ENCODE results near the gene DENND1A.

The DENND1A gene

DNA sequence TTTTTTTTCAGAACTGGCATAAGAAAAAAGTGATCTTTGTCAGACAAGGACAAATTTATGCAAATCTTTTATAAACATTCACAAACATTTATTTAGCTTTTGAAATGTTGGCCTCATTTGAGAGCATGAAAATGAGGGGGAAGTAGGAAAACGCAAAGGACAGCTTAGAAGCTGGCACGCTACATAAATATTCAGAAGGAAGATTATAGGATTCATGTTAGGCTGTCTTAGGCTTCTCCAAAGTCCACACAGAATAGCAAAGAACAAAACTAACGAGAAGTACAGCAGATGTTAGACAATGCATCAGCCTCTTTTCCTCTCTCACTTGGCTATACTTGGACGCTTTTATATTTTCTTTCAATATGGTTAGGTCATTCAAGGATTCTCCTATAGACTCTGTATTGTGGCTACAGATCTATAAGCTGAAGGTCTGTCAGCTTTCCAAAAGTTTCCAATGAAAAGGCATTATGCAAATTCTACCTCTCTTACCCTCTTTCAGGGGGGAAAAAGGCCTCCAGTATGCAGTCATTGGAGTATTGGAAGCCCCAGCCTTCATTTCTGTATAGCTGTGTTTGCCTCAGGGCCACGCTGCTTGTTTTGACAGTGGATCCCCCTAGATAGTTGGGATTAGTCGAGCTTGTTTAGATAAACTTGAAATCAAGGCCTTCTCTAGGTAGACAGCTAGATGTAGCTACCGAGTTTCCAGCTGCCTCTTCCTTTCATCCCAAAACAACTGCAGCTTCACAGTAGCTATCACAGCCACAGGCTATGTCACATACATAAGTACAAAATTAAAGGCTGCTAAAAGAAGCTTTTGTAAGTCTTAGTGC, 153.0 kb downstream of the DENND1A start:
- Histone ChIP-seq H3K27ac (no peak overlapping the region), H3K4me3 (no peak overlapping the region), H4K20me1 (peaks cover 0 to 83% (median 18%) of the 10 kb centered on the region in 11 experiments; a peak in 12 of 22 replicates), H3K9me3 (replicated peaks in 1 of 11) (no peaks in the 10 kb centered on the region), H3K36me3 (peaks cover 0 to 38% (median 0%) of the 10 kb centered on the region in 11 experiments; a peak in 6 of 22 replicates), H3K4me1 (peaks cover 0 to 29% (median 7%) of the 10 kb centered on the region in 10 experiments; a peak in 9 of 20 replicates), H3K4me2 (no peak overlapping the region), H3K9ac (no peak overlapping the region), H3K27me3 (no peaks in the 10 kb centered on the region)
- no peak for TF ChIP-seq Cebpa-rat (IDR thresholded peaks at IDR 0.05)

GRCh38 chr9:123775289-123776284, 154.3 kb downstream of the DENND1A start:
- H3K27ac ChIP-seq = no peak overlapping the region
- H3K27me3 ChIP-seq = no peaks in the 10 kb centered on the region
- TF ChIP-seq Cebpa-rat (IDR thresholded peaks at IDR 0.05) = no peak
- no peaks in the 10 kb centered on the region for H3K9me3 ChIP-seq (replicated peaks in 1 of 11)
- no peak overlapping the region for H3K4me2 ChIP-seq
- peaks cover 0 to 29% (median 9%) of the 10 kb centered on the region in 10 experiments; a peak in 13 of 20 replicates for H3K4me1 ChIP-seq
- no peak overlapping the region for H3K9ac ChIP-seq
- peaks cover 0 to 87% (median 29%) of the 10 kb centered on the region in 11 experiments; a peak in 14 of 22 replicates for H4K20me1 ChIP-seq
- no peak overlapping the region for H3K4me3 ChIP-seq
- peaks cover 0 to 24% (median 0%) of the 10 kb centered on the region in 11 experiments; a peak in 2 of 22 replicates for H3K36me3 ChIP-seq

DNA sequence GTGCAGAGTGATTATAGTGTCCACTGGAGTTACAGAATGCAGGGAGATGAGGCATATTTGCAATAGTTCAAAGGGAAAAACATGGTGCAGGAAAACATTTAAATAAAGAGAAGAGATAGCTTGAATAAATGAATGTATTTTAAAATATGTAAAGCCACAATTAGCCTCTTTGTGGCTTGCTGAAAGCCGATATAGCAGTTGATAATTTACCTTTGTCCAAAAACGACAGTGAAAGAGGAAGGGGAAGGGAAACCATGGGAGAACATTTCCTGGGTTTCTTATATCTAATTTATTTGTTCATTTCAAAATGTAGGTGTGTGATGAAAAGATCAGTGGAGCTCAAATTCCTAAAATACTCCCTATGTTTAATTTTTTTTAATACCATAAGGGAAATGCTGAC, 156.1 kb downstream of the DENND1A start:
- no peak for TF ChIP-seq Cebpa-rat (IDR thresholded peaks at IDR 0.05)
- H4K20me1 ChIP-seq = peaks cover 0 to 100% (median 34%) of the 10 kb centered on the region in 11 experiments; a peak in 15 of 22 replicates
- H3K9me3 ChIP-seq (replicated peaks in 1 of 11) = no peaks in the 10 kb centered on the region
- H3K9ac ChIP-seq = 0 out of 22 replicates have a peak overlapping the region, but pooled peaks of 1 of the 11 experiments have one; percentile 9
- H3K4me1 ChIP-seq = peaks cover 0 to 29% (median 9%) of the 10 kb centered on the region in 10 experiments; a peak in 13 of 20 replicates
- peaks cover 0 to 17% (median 0%) of the 10 kb centered on the region in 11 experiments; a peak in 1 of 22 replicates for H3K36me3 ChIP-seq
- H3K4me3 ChIP-seq = no peak overlapping the region
- peak overlapping the region in 8 of 11 experiments; percentile 0 to 37 (median 10); a peak in 7 of 22 replicates for H3K4me2 ChIP-seq
- no peaks in the 10 kb centered on the region for H3K27me3 ChIP-seq
- no peak overlapping the region for H3K27ac ChIP-seq

- Histone ChIP-seq H3K9me3 (replicated peaks in 1 of 11) (no peaks in the 10 kb centered on the region), H3K4me2 (peak overlapping the region in 2 of 11 experiments; percentile 7 to 22; a peak in 2 of 22 replicates), H3K27ac (no peak overlapping the region), H3K4me1 (peaks cover 0 to 29% (median 9%) of the 10 kb centered on the region in 10 experiments; a peak in 13 of 20 replicates), H3K9ac (no peak overlapping the region), H3K36me3 (peaks cover 0 to 21% (median 0%) of the 10 kb centered on the region in 11 experiments; a peak in 1 of 22 replicates), H3K27me3 (no peaks in the 10 kb centered on the region), H4K20me1 (peaks cover 0 to 98% (median 34%) of the 10 kb centered on the region in 11 experiments; a peak in 15 of 22 replicates), H3K4me3 (no peak overlapping the region)
- no peak for TF ChIP-seq Cebpa-rat (IDR thresholded peaks at IDR 0.05)
These were observed 157.0 kb downstream of the DENND1A start for GRCh38 chr9:123772967-123773366.

GRCh38 chr9:123772374-123772773, 157.6 kb downstream of the DENND1A start:
- peaks cover 0 to 26% (median 0%) of the 10 kb centered on the region in 11 experiments; a peak in 2 of 22 replicates for H3K36me3 ChIP-seq
- no peak overlapping the region for H3K4me3 ChIP-seq

DNA sequence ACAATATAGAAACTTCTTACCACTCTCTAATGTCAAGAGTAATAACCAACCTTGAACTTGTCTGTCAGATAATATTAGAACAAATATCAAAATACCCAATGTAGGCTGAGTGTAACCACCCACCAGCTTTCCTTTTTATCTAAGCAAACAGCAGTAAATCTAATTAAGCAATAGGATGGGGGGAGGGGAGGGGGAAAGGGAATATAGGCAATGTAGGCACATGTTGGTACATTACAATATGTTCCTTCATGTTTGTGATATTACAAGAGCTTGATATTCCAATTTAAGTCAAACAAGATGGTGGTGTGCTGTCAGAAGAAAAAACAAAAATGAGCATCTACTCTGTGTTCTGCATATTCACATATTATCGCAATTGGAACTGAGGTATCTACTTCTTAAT, 158.2 kb downstream of the DENND1A start:
- Histone ChIP-seq H3K27ac (no peak overlapping the region), H4K20me1 (peaks cover 0 to 92% (median 34%) of the 10 kb centered on the region in 11 experiments; a peak in 15 of 22 replicates), H3K9me3 (replicated peaks in 1 of 11) (no peaks in the 10 kb centered on the region), H3K9ac (no peak overlapping the region), H3K36me3 (peaks cover 0 to 24% (median 0%) of the 10 kb centered on the region in 11 experiments; a peak in 3 of 22 replicates), H3K27me3 (no peaks in the 10 kb centered on the region), H3K4me2 (no peak overlapping the region; a peak in 1 of 22 replicates), H3K4me3 (no peak overlapping the region), H3K4me1 (peaks cover 0 to 29% (median 9%) of the 10 kb centered on the region in 10 experiments; a peak in 13 of 20 replicates)
- TF ChIP-seq Cebpa-rat (IDR thresholded peaks at IDR 0.05) = no peak

More at GRCh38 chr9:123772374-123772773, 157.6 kb downstream of the DENND1A start:
- peaks cover 0 to 98% (median 34%) of the 10 kb centered on the region in 11 experiments; a peak in 15 of 22 replicates for H4K20me1 ChIP-seq
- H3K4me1 ChIP-seq = peaks cover 0 to 29% (median 9%) of the 10 kb centered on the region in 10 experiments; a peak in 13 of 20 replicates
- H3K27me3 ChIP-seq = no peaks in the 10 kb centered on the region
- no peak overlapping the region for H3K9ac ChIP-seq
- no peak overlapping the region for H3K27ac ChIP-seq
- peak overlapping the region in 2 of 11 experiments; percentile 7 to 22; a peak in 2 of 22 replicates for H3K4me2 ChIP-seq
- no peak for TF ChIP-seq Cebpa-rat (IDR thresholded peaks at IDR 0.05)
- H3K9me3 ChIP-seq (replicated peaks in 1 of 11) = no peaks in the 10 kb centered on the region

DNA sequence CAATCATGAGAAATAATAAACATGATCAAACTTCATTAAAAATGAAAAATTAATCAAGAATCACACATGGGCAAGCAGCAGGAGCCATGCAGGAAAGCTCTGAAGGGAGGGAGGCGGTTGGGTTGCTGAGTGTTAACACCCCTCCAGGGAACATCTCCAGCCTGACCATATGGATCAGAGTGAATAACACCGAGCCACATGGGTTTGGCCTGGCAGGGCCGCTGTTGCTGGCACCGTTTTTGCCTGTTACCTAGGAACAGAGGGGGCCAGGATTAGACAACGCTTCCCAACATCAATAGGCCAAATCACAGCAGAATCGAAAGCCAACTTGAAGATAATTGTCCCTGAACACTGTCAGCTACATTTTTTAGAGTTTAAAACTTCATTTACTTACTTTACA, 160.2 kb downstream of the DENND1A start:
- Histone ChIP-seq H4K20me1 (peaks cover 0 to 82% (median 27%) of the 10 kb centered on the region in 11 experiments; a peak in 14 of 22 replicates), H3K27ac (no peak overlapping the region), H3K36me3 (peaks cover 0 to 41% (median 4%) of the 10 kb centered on the region in 11 experiments; a peak in 13 of 22 replicates), H3K4me3 (no peak overlapping the region), H3K27me3 (no peaks in the 10 kb centered on the region), H3K4me1 (peaks cover 0 to 24% (median 9%) of the 10 kb centered on the region in 10 experiments; a peak in 13 of 20 replicates), H3K9ac (no peak overlapping the region), H3K9me3 (replicated peaks in 1 of 11) (no peaks in the 10 kb centered on the region), H3K4me2 (no peak overlapping the region)
- TF ChIP-seq Cebpa-rat (IDR thresholded peaks at IDR 0.05) = no peak

GRCh38 chr9:123763910-123764588, 165.9 kb downstream of the DENND1A start:
- H3K36me3 ChIP-seq = peaks cover 0 to 55% (median 14%) of the 10 kb centered on the region in 11 experiments; a peak in 15 of 22 replicates
- H3K27ac ChIP-seq = no peak overlapping the region
- TF ChIP-seq Cebpa-rat (IDR thresholded peaks at IDR 0.05) = no peak
- no peaks in the 10 kb centered on the region for H3K4me1 ChIP-seq
- H3K4me3 ChIP-seq = no peak overlapping the region
- H3K4me2 ChIP-seq = no peak overlapping the region
- H3K9ac ChIP-seq = no peak overlapping the region
- H3K9me3 ChIP-seq (replicated peaks in 1 of 11) = no peaks in the 10 kb centered on the region
- H3K27me3 ChIP-seq = no peaks in the 10 kb centered on the region
- H4K20me1 ChIP-seq = peaks cover 0 to 74% (median 0%) of the 10 kb centered on the region in 11 experiments; a peak in 3 of 22 replicates
